HG02571 (cell line): ENCODE data around the gene XIRP2.

ENCODE experiments used
- ATAC-seq: cut with Tn5 transposase; IDR thresholded peaks from one replicate; pipeline ENCODE4 v1.9.1; 2021; ENCODE audit warnings: mild to moderate bottlenecking, moderate library complexity; ENCODE audit not compliant: unreplicated experiment

Gene XIRP2

GRCh38 chr2:167289651-167290410 is 401.6 kb downstream of the XIRP2 start:
- ATAC-seq: no peak

- peak; percentile 99 for ATAC-seq
Measured at GRCh38 chr2:167292430-167293171, 404.3 kb downstream of the XIRP2 start, which contains the start of gene B3GALT1. Gene B3GALT1, plus strand, starts transcription at chr2:167293001.

GRCh38 chr2:167293172-167293781 is 405.0 kb downstream of the XIRP2 start:
- peak; percentile 7 for ATAC-seq

GRCh38 chr2:167293943-167294775 is 405.9 kb downstream of the XIRP2 start:
- no peak for ATAC-seq

- ATAC-seq: no peak
Measured at GRCh38 chr2:167294776-167295140, 406.5 kb downstream of the XIRP2 start.

- no peak for ATAC-seq
Measured at GRCh38 chr2:167297292-167297691, 409.0 kb downstream of the XIRP2 start.

GRCh38 chr2:167298017-167298416 is 409.7 kb downstream of the XIRP2 start:
- no peak for ATAC-seq
